H7 (cell line): Measurements from ENCODE around the gene ZSCAN29. TPM values are rescaled to one million over a fixed set of nuclear protein-coding genes. Genes with fewer than 3 reads are reported as not detected.

Experiments
- DNase-seq: peaks from one replicate; pipeline ENCODE4 v3.0.0; 2012
- H3K27me3 ChIP-seq: 2 replicates; pipeline ENCODE4 v1.6.0; 2011; ENCODE audit warnings: mild to moderate bottlenecking, low read length; ENCODE audit not compliant: control insufficient read depth, insufficient read depth
- H3K36me3 ChIP-seq: replicated peaks from 2 replicates; pipeline ENCODE4 v1.5.1; 2011; ENCODE audit warnings: low read length; ENCODE audit not compliant: control insufficient read depth, insufficient read depth
- H3K4me3 ChIP-seq: 2 replicates; pipeline ENCODE4 v1.5.1; 2011; ENCODE audit warnings: low read depth, mild to moderate bottlenecking, control low read depth, low read length, moderate library complexity; ENCODE audit not compliant: insufficient read depth
- total RNA-seq: library from RNA; depleted of rRNA; stranded (reverse); fragments of >200 nt; shearing (Covaris generic); gene quantifications from 2 replicates; pipeline ENCODE4 v1.2.3, GENCODE V29; 2014

ZSCAN29 gene
- total RNA-seq, 1 experiment from 2014 or later: 38.0 TPM

DNA sequence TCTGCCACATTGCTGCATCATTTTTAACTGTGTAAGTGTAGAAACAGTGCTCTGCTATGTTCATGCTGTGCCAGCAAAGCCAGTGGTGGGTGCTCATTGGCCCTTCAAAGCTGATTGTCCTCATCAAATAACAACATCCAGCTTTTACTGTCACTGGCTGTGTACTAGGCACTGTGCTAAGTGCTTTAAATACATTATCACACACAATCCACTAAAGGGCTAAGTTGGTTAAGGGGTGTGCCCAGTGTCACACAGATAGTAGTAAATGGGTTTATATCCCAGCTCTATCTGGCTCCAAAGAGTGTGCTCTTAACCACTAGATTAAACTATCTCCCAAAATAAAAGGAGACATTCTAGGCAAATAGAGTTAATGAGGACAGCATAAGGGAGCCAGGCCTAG is 7.8 kb upstream of the ZSCAN29 start:
- H3K4me3 ChIP-seq: no peak overlapping the region
- peaks cover 5% of the 10 kb centered on the region for H3K36me3 ChIP-seq
- H3K27me3 ChIP-seq: no peaks in the 10 kb centered on the region
- no peak for DNase-seq

DNA sequence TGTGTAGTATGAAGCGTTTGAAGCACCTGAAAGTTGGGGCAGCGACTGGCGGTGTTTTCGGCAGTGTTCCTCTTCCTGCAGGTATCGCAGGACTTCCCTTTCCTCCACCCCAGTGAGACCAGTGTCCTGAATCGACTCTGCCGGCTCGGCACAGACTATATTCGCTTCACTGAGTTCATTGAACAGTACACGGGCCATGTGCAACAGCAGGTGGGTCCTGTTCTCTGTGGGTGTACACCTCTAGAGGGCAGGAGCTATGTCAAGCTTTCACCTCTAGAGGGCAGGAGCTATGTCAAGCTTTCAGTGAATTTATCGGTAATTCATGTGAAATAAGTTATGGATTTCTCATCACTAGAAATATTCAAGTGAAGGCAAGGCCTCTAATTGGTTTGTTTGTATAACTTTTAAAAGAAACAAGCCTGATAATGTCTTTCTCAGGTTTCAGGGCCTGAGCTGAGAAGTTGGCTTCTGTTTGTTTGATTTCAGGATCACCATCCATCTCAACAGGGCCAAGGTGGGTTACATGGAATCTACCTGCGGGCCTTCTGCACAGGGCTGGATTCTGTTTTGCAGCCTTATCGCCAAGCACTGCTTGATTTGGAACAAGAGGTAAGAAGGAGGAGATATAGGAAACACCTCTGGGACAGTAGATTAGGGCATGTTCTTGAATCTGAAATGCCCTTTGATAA is 5.3 kb upstream of the ZSCAN29 start:
- peak; percentile 69 for DNase-seq
- Histone ChIP-seq H3K36me3 (peaks cover 4% of the 10 kb centered on the region), H3K4me3 (no peak overlapping the region), H3K27me3 (no peaks in the 10 kb centered on the region)

DNA sequence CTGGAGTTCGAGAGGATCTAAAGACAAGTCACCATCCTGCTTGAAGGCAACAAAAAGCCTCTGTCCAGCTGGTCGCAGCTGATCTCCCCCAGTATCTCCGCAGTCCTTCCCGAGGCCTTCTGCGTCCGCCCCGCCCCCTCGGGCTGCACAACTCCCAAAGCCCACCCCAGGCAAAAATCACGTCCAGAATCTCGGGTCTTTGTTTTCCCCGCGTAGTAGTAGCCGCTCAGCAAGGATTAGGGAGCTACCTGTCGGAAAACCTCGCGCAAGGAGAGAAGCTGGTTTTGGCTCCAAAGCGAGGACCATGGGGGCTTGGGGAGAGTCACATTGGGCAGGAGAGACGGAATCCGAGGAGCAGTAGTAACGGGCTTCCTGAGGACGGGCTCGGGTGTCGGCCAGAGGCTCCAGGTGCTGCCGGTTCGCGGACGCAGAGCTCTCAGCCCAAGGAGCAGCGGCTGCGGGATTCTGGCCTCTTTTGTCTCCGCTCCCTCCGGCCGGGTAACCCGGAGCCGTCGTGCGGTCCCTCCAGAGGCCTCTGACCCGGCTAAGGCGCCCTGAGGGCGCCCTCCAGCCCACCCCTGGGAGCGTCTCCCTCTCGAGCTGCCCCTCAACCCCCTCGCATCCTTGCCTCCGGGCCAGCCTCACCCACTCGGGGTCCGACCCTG is 401 bp downstream of the ZSCAN29 start:
- DNase-seq: peak; percentile 73
- Histone ChIP-seq H3K4me3 (peak overlapping the region; percentile 97), H3K36me3 (peaks cover 15% of the 10 kb centered on the region), H3K27me3 (no peaks in the 10 kb centered on the region)

DNA sequence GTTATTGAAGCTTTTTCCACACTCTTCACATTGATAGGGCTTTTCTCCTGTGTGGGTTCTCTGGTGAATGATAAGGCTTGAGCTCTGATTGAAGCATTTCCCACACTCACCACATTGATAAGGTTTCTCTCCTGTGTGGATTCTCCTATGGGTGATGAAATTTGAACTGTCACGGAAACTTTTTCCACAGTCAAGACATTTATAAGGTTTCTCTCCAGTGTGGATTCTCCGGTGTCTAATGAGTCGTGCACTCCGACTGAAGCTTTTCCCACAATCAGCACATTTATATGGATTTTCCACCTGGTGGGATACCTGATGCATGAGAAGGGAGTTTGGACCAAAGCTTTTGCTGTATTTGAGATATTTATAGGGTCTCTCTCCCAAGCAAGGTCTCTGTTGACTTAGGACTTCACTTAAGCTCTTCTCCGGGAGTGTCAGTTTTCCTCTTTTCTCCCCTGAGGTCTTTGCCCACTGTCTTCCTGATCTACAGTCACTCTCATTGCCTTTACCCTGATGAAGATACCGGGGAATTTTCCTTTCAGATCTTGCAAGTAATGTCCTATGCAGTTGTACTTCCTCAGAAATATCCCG is 9.4 kb downstream of the ZSCAN29 start:
- Histone ChIP-seq H3K27me3 (no peaks in the 10 kb centered on the region), H3K36me3 (peaks cover 38% of the 10 kb centered on the region), H3K4me3 (no peak overlapping the region)
- DNase-seq: no peak

DNA sequence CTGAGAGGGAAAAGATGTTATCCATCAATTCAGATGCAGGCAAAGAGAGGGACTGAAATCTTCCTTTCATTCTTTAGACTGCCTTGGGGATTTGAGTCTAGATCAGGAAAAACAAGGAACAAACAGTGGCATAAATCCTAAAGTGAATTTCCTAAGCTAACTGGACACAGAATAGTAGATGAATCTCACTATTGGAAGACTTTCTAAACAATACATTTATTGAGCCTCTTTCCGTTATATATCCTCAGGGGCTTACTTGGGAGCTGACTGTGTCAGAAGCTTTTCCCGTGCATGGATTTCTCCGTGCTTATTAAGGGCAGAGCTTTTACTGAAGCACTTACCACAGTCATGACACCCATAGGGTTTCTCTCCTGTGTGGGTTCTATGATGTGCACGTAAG is 10.0 kb downstream of the ZSCAN29 start:
- peaks cover 33% of the 10 kb centered on the region for H3K36me3 ChIP-seq
- no peaks in the 10 kb centered on the region for H3K27me3 ChIP-seq
- DNase-seq: no peak
- no peak overlapping the region for H3K4me3 ChIP-seq

DNA sequence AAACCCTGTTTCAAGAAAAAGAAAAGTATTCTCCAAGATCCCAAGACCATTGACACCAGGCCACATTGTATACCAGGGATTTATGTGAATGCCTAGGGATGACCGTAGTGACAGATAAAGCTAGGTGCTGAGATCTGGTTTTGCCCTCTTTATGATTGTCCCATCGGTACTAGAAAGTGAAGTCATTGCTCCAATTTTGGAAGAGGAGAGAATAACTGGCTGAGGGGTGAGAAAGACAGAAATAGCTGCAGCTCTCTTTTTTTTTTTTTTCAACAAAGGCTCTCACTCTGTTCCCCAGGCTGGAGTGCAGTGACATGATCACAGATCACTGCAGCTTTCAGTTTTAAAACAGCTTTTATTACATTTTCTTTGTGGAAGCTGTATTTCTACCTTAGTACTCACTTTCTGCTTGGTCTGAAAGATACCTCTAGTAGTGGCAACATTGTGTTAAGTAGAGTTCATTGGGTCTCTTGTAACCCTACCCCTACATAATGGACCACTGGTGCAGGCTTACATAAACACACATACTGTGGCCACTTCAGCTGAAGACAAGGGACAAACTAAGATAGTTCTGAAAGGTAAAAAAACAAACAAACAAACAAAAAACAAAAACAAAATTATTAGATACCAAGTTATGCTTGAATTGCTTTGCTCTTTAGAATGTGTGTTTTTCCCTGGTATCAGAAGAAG is 18.0 kb downstream of the ZSCAN29 start:
- Histone ChIP-seq H3K36me3 (no peaks in the 10 kb centered on the region; the same call in none of the 2 replicates), H3K27me3 (no peaks in the 10 kb centered on the region), H3K4me3 (no peak overlapping the region)
- DNase-seq: no peak

DNA sequence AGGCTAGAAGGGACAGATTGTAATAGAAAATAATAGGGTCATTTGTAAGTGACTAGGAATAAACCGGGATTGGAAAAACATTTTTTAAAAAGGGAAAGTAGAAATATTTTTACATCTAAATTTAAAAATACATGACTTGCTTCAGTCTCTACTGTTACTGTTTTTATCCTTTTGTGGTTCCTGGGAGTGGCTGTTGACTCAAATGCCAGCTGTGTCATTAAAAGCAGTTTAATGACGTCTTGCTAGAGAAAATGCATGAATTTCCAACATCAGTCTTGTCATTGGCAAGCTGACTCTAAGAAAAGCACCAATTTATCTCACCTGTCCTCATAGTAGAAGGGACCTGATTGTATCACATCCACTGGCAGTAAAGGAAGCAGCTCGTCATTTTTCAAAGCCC is 23.7 kb downstream of the ZSCAN29 start:
- no peak for DNase-seq
- no peaks in the 10 kb centered on the region; the same call in none of the 2 replicates for H3K36me3 ChIP-seq
- no peak overlapping the region for H3K4me3 ChIP-seq
- no peaks in the 10 kb centered on the region for H3K27me3 ChIP-seq

DNA sequence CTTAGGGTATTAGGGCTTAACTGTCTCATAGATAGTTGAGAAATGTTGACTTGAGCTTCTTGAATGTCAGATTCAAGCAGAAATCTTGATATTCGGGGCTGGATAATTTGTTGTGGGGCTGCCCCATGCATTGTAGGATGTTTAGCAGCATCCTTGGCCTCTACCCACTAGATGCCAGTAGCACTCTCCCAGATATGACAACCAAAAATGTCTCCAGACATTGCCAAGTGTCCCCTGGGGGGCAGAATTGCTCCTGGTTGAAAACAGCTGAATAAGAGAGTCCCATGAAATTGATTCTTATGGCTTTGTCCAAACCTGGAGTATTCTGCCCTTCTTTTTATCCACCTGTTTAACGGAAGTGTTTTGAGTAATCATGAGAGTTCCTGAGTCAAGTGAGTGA is 24.5 kb downstream of the ZSCAN29 start:
- no peak for DNase-seq
- no peaks in the 10 kb centered on the region for H3K27me3 ChIP-seq
- no peak overlapping the region for H3K4me3 ChIP-seq
- no peaks in the 10 kb centered on the region; the same call in 1 of the 2 replicates for H3K36me3 ChIP-seq

DNA sequence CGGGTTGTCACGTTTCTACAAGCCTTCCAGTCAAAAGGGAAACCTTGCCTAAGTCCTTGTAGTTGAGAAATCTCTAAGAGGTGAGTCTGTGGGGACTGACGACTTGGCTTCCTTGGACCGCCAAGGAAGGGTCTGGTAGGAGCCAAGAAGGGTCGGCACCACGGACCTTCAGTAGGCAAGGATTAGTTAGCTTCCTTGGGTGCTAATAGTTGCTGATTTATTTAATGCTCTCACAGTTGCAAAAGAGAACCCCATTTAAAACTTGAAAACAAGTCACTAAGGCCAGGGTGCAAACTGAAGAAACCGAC is 40.1 kb downstream of the ZSCAN29 start:
- Histone ChIP-seq H3K36me3 (no peaks in the 10 kb centered on the region; the same call in none of the 2 replicates), H3K4me3 (peak overlapping the region; percentile 87), H3K27me3 (no peaks in the 10 kb centered on the region)
- DNase-seq: no peak

DNA sequence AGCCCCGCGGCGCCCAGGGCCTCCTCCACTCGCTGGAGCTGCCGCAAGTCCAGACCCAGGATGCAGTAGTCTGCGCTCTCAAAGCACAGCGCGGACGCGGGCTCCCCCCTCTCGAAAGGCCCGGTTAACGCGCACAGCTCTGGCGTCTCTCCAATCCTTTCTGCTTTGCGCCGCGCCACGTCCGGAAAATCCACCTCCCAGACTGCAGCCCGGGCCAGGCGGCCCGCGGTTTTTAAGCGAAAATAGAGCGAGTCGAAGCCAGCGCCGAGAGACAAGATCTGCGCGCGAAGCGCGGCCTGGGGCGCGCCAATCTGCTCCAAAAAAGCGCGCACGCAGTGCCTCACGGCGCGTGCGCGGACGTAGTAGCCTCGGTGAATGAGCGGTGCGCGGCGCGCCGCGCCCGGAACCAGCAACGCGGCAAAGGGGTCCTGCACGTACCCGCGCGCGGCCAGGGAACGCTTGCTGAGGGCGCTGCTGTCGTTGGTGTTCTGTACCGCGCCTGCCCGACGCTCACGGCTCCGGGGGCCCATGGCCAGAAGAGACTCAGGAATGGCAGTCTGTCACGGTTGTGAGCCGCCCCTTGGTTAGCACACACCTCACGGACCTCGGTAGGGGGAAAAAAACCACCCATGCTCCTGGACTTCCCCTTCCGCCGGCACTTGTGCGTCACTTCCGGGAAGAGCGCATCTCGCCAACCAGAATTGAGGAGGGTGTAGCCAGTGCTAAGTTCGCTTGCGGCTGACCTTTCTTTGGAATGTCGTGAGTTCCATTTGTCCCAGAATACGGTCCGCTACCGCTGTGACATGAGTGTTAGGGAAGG is 40.7 kb downstream of the ZSCAN29 start, which contains the start of gene LCMT2:
TSS of gene LCMT2 (minus strand) at position 614 of the 820 bp plus-strand sequence. CDS start at position 530, 84 bp downstream.
- no peaks in the 10 kb centered on the region; the same call in none of the 2 replicates for H3K36me3 ChIP-seq
- no peaks in the 10 kb centered on the region for H3K27me3 ChIP-seq
- peak; percentile 91 for DNase-seq
- H3K4me3 ChIP-seq: peak within 1 kb of the TSS; percentile 87

DNA sequence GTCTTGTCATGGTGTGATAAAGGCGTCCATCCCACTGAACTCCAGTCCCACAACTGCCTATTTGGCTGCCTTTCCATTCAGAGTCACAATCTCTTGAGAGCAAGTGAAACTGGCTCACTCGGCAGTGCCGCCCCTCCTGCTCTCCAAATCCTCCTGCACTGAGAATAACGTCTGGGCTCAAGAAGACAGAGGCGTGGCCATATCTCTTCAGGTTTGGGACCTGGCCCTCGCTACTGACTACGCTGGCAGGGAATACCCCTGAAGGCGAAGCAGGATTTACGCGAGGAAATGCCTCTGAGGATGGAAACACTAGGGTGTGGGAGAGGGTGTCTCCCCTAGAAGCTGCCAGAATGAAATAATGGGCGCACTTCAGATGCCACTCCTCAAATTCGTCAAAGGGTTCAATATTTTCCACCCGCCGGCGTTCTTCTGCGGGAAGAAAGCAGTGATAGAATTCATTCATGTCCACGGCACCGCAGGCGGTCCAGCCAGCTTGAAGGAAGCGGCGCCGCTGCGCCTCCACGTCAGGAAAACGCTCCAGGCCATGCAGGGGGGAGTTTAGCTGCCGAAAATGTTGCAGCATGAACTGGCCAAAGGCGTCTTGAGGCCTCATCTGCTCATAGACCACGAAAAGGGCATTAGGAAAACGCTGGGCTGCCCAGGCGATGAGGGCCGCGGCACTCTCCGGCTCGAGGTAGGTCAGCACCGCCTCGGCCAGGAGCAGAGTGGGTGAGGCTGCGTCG is 41.5 kb downstream of the ZSCAN29 start:
- Histone ChIP-seq H3K4me3 (peak overlapping the region; percentile 87), H3K36me3 (no peaks in the 10 kb centered on the region; the same call in none of the 2 replicates), H3K27me3 (no peaks in the 10 kb centered on the region)
- peak; percentile 9 for DNase-seq

DNA sequence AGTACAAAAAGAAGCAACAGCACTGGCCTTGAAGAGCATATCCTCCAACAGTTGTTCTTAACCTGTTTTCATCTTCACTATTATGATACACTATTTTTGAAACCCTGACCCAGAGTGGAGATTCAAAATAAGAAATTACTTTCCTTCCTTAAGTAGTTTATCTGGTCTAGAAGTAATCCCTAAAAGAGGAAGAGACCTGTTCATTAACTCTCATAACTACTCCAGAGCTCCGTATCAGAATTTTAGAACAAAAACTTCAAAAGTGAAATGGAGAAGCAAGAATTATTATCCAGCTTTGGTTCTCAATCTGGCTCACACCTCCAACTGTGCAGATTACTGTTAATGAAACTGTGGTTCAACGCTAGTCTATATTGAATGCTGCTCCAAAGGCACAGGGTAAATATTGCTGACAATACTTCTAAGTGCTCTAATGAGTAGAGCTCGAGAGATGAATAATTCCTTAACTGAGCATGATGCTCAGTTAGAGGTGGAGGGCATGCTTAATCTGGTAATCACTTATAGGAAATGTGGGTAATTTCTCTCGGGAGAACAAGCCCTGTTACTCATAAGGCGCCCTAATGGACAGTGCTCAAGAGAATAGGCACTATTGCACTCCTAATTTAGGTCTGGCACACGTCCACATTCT is 45.7 kb downstream of the ZSCAN29 start:
- H3K4me3 ChIP-seq: no peak overlapping the region
- no peak for DNase-seq
- H3K27me3 ChIP-seq: no peaks in the 10 kb centered on the region; the same call in 1 of the 2 replicates
- no peaks in the 10 kb centered on the region; the same call in 1 of the 2 replicates for H3K36me3 ChIP-seq
